Measurements from ENCODE around the gene FOXP1.

Gene FOXP1

GRCh38 chr3:71146673-71147072 lies 436.9 kb downstream of the FOXP1 start:
- H3K4me3 ChIP-seq (ENCODE audit: low read depth, low read length), result no peak overlapping the region
- no peak for TF ChIP-seq CTCF (IDR thresholded peaks at IDR 0.05; ENCODE audit: low read depth, low read length)

GRCh38 chr3:71145954-71146353 lies 437.6 kb downstream of the FOXP1 start:
- no peak for TF ChIP-seq CTCF (IDR thresholded peaks at IDR 0.05; ENCODE audit: low read depth, low read length)
- no peak overlapping the region for H3K4me3 ChIP-seq (ENCODE audit: low read depth, low read length)

- no peak for TF ChIP-seq CTCF (IDR thresholded peaks at IDR 0.05; ENCODE audit: low read depth, low read length)
- no peak overlapping the region for H3K4me3 ChIP-seq (ENCODE audit: low read depth, low read length)
These were observed 438.8 kb downstream of the FOXP1 start for GRCh38 chr3:71144525-71145253.

GRCh38 chr3:71143493-71143892 lies 440.0 kb downstream of the FOXP1 start:
- no peak for TF ChIP-seq CTCF (IDR thresholded peaks at IDR 0.05; ENCODE audit: low read depth, low read length)
- H3K4me3 ChIP-seq (ENCODE audit: low read depth, low read length), result no peak overlapping the region

GRCh38 chr3:71142441-71143161 lies 440.9 kb downstream of the FOXP1 start:
- no peak overlapping the region for H3K4me3 ChIP-seq (ENCODE audit: low read depth, low read length)
- no peak for TF ChIP-seq CTCF (IDR thresholded peaks at IDR 0.05; ENCODE audit: low read depth, low read length)

- no peak for TF ChIP-seq CTCF (IDR thresholded peaks at IDR 0.05; ENCODE audit: low read depth, low read length)
- H3K4me3 ChIP-seq (ENCODE audit: low read depth, low read length), result no peak overlapping the region
These were observed 443.1 kb downstream of the FOXP1 start for GRCh38 chr3:71140477-71140876.

- H3K4me3 ChIP-seq (ENCODE audit: low read depth, low read length), result no peak overlapping the region
- TF ChIP-seq CTCF (IDR thresholded peaks at IDR 0.05; ENCODE audit: low read depth, low read length), result no peak
These were observed 444.0 kb downstream of the FOXP1 start for GRCh38 chr3:71139496-71139895.

Measured in WI38 (cell line).